Kidney (tissue), 14 donors: ENCODE data around the gene CIB2. TPM values are rescaled to one million over a fixed set of nuclear protein-coding genes. Genes with fewer than 3 reads are reported as not detected.
A peak's percentile ranks its signal among the peaks of the same experiment; 100 is the strongest.

Experiments
- DNase-seq, 5 donors: peaks; one replicate each; pipeline ENCODE4 v3.0.0-alpha.2; 2013 to 2020
- FAIRE-seq: peaks from 2 replicates; lab custom pipeline; 2012; peaks lifted over from hg19 to GRCh38; lab: Jason Lieb, UNC
- H3K27ac ChIP-seq, 2 donors: one replicate each; pipeline ENCODE4 v1.7.0; 2013; ENCODE audit warnings: low read depth in 2 of 2, low read length in 2 of 2, inconsistent platforms in 1 of 2
- H3K27me3 ChIP-seq: one replicate; pipeline ENCODE4 v1.7.1; 2013; ENCODE audit warnings: low read length, inconsistent platforms; ENCODE audit not compliant: control insufficient read depth, insufficient read depth
- H3K36me3 ChIP-seq, 3 donors: one replicate each; pipeline versions ENCODE4 v1.7.0 to v1.7.1; 2013; ENCODE audit warnings: low read length in 3 of 3, control low read depth in 1 of 3, inconsistent platforms in 1 of 3; ENCODE audit not compliant: insufficient read depth in 3 of 3, control insufficient read depth in 2 of 3
- H3K4me1 ChIP-seq, 3 donors: one replicate each; pipeline versions ENCODE4 v1.7.0 to v1.7.1; 2013; ENCODE audit warnings: low read length in 3 of 3, inconsistent platforms in 1 of 3, low read depth in 1 of 3; ENCODE audit not compliant: control insufficient read depth in 2 of 3, insufficient read depth in 2 of 3
- H3K4me3 ChIP-seq, 3 donors: one replicate each; pipeline versions ENCODE4 v1.7.0 to v1.8.1; 2013; ENCODE audit warnings: low read length in 3 of 3, control low read depth in 1 of 3, inconsistent platforms in 1 of 3
- H3K9ac ChIP-seq, 3 donors: one replicate each; pipeline versions ENCODE4 v1.7.0 to v1.7.1; 2013; ENCODE audit warnings: low read length in 3 of 3, control low read depth in 1 of 3, inconsistent platforms in 1 of 3
- H3K9me3 ChIP-seq, 3 donors: one replicate each; pipeline versions ENCODE4 v1.7.0 to v1.7.1; 2013; ENCODE audit warnings: low read length in 3 of 3, control low read depth in 1 of 3, inconsistent platforms in 1 of 3; ENCODE audit not compliant: control insufficient read depth in 2 of 3, insufficient read depth in 1 of 3
- intact Hi-C: fragments of 100-400 bp; cut with DNase I; formaldehyde crosslinking; loops from one replicate; pipeline ENCODE4 v1.11.1; 2022
- polyA plus RNA-seq: library from polyadenylated mRNA; stranded (reverse); fragments of 350-450 nt; fragmentation: Illumina TruSeq; extraction: RNeasy Lipid Tissue Mini Kit (QIAGEN cat#74804); gene quantifications from one replicate; pipeline ENCODE4 v1.2.3, GENCODE V29; 2014; ENCODE audit warnings: low read depth, low replicate concordance; ENCODE audit not compliant: insufficient read depth
- total RNA-seq: library from RNA; stranded (reverse); fragmentation: NEBNext Ultra II Directional; extraction: Animal tissue kit (Norgen Biotek cat#: 25700); gene quantifications from one replicate; pipeline ENCODE4 v1.2.1, GENCODE V29; 2021
- TF ChIP-seq, protein P1 (sequence below): IDR thresholded peaks from 3 replicates; pipeline ENCODE4 v1.5.1; 2012; ENCODE audit warnings: mild to moderate bottlenecking, moderate library complexity, borderline replicate concordance; ENCODE audit not compliant: insufficient read depth; ENCODE audit errors: extremely low read depth
- donor health status: control.
- donor health status: control.
- donor health status: control.
- donor health status: control.
- donor health status: control.
- donor health status: DM: yes; HTN: yes; CAD: no.
- donor health status: Normal renal cell carcinoma (clear cell type).

Gene CIB2
- total and polyA plus RNA-seq, 2 donors from 2014 or later: 13.7 to 29.9 TPM

DNA sequence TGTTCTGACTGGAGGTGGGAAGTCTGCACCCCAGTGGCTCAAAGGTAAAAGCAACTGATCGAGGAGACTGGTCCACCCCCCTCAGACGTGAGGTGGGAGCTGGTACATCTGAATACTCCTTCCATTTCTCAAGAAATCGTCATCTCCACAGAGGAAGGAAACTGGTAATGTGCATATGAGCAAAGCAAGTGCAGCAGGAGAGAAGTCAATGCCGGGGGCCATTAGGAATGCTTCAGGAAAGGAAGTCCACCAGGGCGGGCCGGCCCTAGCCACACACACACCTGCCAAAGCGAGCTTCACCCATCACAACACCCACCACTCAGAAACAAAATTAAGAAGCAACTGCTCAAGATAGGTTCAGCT lies 62.2 kb downstream of the CIB2 start:
- Histone ChIP-seq H3K4me1 (peaks cover 19 to 55% (median 51%) of the 10 kb centered on the region in 3 donors), H3K27ac (peak overlapping the region in 1 of 2 donors; percentile 48), H3K36me3 (no peaks in the 10 kb centered on the region), H3K4me3 (no peak overlapping the region), H3K9me3 (no peaks in the 10 kb centered on the region), H3K27me3 (no peaks in the 10 kb centered on the region), H3K9ac (no peak overlapping the region)
- no peak for DNase-seq
- TF ChIP-seq, protein P1, sequence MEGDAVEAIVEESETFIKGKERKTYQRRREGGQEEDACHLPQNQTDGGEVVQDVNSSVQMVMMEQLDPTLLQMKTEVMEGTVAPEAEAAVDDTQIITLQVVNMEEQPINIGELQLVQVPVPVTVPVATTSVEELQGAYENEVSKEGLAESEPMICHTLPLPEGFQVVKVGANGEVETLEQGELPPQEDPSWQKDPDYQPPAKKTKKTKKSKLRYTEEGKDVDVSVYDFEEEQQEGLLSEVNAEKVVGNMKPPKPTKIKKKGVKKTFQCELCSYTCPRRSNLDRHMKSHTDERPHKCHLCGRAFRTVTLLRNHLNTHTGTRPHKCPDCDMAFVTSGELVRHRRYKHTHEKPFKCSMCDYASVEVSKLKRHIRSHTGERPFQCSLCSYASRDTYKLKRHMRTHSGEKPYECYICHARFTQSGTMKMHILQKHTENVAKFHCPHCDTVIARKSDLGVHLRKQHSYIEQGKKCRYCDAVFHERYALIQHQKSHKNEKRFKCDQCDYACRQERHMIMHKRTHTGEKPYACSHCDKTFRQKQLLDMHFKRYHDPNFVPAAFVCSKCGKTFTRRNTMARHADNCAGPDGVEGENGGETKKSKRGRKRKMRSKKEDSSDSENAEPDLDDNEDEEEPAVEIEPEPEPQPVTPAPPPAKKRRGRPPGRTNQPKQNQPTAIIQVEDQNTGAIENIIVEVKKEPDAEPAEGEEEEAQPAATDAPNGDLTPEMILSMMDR: no peak
- intact Hi-C loops: no loop called here
- no peak for FAIRE-seq

DNA sequence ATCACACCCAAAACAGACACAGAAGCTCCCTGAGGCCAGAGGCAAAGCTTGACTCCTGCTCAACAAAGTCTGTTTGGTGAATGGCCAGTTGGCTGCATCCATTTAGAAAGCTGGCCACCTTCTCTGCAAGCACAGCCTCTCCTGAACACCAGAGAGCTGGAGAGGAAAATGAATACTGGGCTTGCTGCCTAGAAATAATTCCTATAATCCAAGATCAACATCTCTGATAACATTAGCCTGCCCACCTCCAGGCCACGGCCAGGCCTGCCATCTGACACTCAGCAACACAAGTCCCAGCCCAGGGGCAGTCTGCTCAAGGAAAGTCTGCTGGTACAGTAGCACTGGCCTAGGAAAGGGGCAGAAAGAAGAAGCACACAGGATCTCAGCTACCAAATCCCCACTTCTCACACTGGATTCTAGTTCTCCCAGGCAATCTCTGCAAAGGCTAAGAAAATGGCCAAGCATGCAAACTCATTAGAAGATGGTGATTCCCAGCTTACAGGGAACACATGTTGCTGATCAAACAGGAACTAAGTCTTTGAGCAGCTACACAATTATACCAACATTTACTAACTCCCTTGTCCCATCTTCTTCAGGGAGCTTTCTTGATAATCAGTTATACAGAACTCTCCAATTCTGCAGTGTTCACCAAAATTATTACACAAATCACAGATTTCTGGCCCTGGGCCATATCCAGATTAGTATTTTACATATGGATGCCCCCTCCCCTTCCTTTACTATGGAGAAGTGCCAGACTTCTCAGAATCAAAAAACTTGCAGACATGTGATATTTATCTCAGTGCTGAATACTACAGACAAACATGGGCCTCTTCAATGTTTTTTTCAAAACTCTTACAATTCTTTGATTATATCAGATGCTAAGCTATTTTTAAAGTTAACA lies 63.7 kb downstream of the CIB2 start:
- DNase-seq (no peak), FAIRE-seq (no peak)
- Histone ChIP-seq H3K9ac (no peak overlapping the region), H3K9me3 (no peaks in the 10 kb centered on the region), H3K27me3 (no peaks in the 10 kb centered on the region), H3K4me1 (peaks cover 19 to 52% (median 51%) of the 10 kb centered on the region in 3 donors), H3K36me3 (no peaks in the 10 kb centered on the region), H3K27ac (peak overlapping the region in 1 of 2 donors; percentile 68), H3K4me3 (no peak overlapping the region)
- TF ChIP-seq, protein P1: no peak
- intact Hi-C loops: no loop called here

DNA sequence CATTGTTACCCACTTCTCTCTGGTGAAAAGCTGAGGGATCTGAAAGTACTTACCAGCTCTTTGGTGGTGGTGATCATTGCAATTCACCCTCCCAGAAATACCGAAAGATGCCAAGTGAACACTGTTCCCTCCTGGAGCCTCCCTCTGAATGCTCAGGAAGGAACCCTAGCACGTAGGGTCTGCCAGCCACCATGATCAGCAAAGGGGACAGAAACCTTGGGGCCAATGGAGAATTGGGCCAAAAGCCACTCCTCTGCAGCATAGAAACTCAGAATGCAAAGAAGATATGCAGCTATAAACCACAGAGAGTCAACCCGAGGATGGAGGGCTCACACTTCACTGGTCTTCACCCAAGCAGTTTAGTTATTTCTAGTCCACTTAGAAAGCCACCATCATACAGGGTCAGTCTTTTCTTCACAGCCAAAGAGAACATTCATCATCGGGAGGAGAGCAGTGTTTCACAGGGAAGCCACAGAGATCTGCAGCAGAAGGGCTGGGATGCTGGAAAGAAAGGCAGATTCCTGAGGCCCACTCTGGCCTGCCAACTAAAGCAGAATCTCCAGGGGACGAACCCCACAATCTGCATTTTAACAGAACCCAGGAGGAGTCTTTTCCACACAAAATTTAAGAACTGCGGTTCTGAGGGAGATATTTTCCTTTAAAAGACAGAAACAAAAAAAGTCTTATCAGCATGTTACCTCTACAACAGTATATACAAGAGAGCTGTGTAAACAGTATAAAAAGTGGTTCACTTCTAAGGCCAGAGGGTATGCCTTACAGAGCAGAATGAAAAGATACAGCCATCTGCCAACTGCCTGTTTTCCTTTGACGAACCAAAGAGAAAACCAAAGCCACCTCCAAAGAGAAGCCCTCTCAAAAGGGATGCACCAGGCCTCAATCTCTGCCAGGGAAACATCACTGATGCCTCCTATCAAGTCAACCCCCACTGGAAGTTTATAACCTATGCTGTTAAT lies 65.0 kb downstream of the CIB2 start:
- Histone ChIP-seq H3K36me3 (no peaks in the 10 kb centered on the region), H3K4me1 (peaks cover 20 to 47% (median 46%) of the 10 kb centered on the region in 3 donors), H3K9me3 (no peaks in the 10 kb centered on the region), H3K27me3 (no peaks in the 10 kb centered on the region), H3K27ac (peak overlapping the region in 1 of 2 donors; percentile 83), H3K4me3 (no peak overlapping the region), H3K9ac (no peak overlapping the region)
- no peak for DNase-seq
- FAIRE-seq: no peak
- TF ChIP-seq, protein P1: no peak
- intact Hi-C loops: no loop called here
